ENCODE measurements around the gene CCDC97. TPM values are rescaled to one million over a fixed set of nuclear protein-coding genes. Genes with fewer than 3 reads are reported as not detected.

Gene CCDC97
- polyA plus RNA-seq, 1 of the 3 experiments (the other 2 are of a cell fraction) = 9.6 TPM

DNA sequence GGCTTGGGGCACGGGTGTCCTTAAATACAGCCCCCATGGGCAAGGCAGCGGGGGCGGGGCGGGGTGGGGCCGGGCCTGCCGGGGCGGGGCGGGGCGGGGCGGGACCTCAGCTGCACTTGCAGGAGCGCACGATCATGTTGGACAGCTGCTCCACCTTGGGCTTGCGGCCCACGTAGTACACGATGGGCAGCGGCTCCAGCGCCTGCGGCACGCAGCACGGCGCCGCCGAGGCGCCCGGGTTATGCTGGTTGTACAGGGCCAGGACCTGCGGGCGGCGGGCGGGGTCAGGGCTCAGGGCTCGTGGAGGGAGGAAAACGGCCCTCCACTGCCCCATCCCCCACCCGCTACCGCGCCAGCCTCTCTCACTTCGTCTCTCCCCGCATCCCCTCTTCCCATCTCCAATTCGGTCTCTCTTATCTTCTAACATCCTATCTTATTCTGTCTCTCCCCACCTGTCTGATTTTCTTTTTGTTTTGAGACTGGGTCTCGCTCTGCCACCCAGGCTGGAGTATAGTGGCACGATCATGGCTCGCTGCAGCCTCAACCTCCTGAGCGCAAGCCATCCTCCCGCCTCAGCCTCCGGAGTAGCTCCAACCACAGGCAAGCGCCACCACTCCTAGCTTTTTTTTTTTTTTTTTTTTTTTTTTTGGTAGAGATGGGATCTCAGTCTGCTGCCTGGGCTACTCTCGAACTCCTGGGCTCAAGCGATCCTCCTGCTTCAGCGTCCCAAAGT is 21.1 kb downstream of the CCDC97 start:
- no peak for TF ChIP-seq ELF1 (IDR thresholded peaks at IDR 0.05)
- TF ChIP-seq TAF1 (IDR thresholded peaks at IDR 0.05; ENCODE audit: borderline replicate concordance, low read depth, low read length) = no peak
- TF ChIP-seq MXI1 (IDR thresholded peaks at IDR 0.05; ENCODE audit: low read depth, low read length) = no peak
- TF ChIP-seq GABPA (IDR thresholded peaks at IDR 0.05; ENCODE audit: low read depth) = no peak
- TF ChIP-seq, protein P1, sequence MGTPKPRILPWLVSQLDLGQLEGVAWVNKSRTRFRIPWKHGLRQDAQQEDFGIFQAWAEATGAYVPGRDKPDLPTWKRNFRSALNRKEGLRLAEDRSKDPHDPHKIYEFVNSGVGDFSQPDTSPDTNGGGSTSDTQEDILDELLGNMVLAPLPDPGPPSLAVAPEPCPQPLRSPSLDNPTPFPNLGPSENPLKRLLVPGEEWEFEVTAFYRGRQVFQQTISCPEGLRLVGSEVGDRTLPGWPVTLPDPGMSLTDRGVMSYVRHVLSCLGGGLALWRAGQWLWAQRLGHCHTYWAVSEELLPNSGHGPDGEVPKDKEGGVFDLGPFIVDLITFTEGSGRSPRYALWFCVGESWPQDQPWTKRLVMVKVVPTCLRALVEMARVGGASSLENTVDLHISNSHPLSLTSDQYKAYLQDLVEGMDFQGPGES (IDR thresholded peaks at IDR 0.05; ENCODE audit: low read depth, low read length) = no peak
- no peak for TF ChIP-seq MEF2A (IDR thresholded peaks at IDR 0.05; ENCODE audit: borderline replicate concordance, low read depth)
- TF ChIP-seq CHD2 (IDR thresholded peaks at IDR 0.05; ENCODE audit: low read length, partially characterized antibody) = no peak

DNA sequence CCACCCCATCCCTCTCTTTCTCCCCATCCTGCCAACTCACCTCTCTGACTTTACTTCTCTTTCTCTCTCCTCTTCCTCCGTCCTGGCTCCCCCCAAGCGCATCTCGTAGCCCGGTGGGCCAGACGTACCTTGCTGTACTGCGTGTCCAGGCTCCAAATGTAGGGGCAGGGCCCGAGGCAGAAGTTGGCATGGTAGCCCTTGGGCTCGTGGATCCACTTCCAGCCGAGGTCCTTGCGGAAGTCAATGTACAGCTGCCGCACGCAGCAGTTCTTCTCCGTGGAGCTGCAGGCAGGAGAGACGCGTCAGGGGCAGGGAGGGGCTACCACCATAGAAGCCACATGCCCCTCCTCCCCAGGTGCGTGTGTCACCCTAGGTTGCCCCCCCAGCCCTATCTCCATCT is 22.0 kb downstream of the CCDC97 start:
- Histone ChIP-seq H3K9ac (no peak overlapping the region), H3K4me2 (no peak overlapping the region), H3K9me3 (no peaks in the 10 kb centered on the region), H3K79me2 (ENCODE audit: insufficient read depth) (peaks cover 78% of the 10 kb centered on the region), H3K4me1 (ENCODE audit: control insufficient read depth in 1 of 2, insufficient read depth in 2 of 2, low read depth in 1 of 2, low read length in 1 of 2) (peaks cover 0 to 10% of the 10 kb centered on the region in 2 experiments; a peak in 2 of 4 replicates), H3K4me3 (ENCODE audit: low read depth in 2 of 2, low read length in 1 of 2) (no peak overlapping the region), H3K27me3 (ENCODE audit: insufficient read depth) (no peaks in the 10 kb centered on the region), H3K27ac (ENCODE audit: low read depth in 2 of 2, low read length in 1 of 2) (peak overlapping the region in 1 of 2 experiments; percentile 11; a peak in 1 of 4 replicates), H2AFZ (ENCODE audit: low read depth) (no peak overlapping the region), H4K20me1 (ENCODE audit: insufficient read depth) (peaks cover 37% of the 10 kb centered on the region), H3K36me3 (replicated peaks in 1 of 2; ENCODE audit: control insufficient read depth in 1 of 2, insufficient read depth in 2 of 2, low read length in 1 of 2) (peaks cover 6 to 61% of the 10 kb centered on the region in 2 experiments), H3F3A (replicated peaks; ENCODE audit: insufficient read depth) (peaks cover 54% of the 10 kb centered on the region), H3K9me2 (no peaks in the 10 kb centered on the region)
- WGBS (ENCODE audit: low lambda C conversion rate) = 92% methylated on average over 16 of the region's 16 CpGs
- ChIA-PET CTCF (interaction anchor here (0.9 to 2.3 kb wide), 2 partner anchors 21 to 24 kb away, joined by 3 to 8 read pairs; no protein-coding TSS in a partner anchor), POLR2A (no interaction called here)
- TF ChIP-seq MXI1 (IDR thresholded peaks at IDR 0.05; ENCODE audit: low read depth, low read length) (no peak), RXRA (IDR thresholded peaks at IDR 0.05; ENCODE audit: borderline replicate concordance, low read depth) (no peak), EZH2phosphoT487 (IDR thresholded peaks at IDR 0.05; ENCODE audit: borderline replicate concordance, low read depth) (no peak), CHD2 (IDR thresholded peaks at IDR 0.05; ENCODE audit: low read length, partially characterized antibody) (no peak), FOXJ3 (CRISPR knock-in tag; IDR thresholded peaks at IDR 0.05) (no peak), TEAD4 (IDR thresholded peaks at IDR 0.05; ENCODE audit: borderline replicate concordance, insufficient read depth) (no peak)
- TF ChIP-seq, protein P2, sequence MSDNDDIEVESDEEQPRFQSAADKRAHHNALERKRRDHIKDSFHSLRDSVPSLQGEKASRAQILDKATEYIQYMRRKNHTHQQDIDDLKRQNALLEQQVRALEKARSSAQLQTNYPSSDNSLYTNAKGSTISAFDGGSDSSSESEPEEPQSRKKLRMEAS (IDR thresholded peaks at IDR 0.05; ENCODE audit: low read depth) = no peak
- TF ChIP-seq, protein P3, sequence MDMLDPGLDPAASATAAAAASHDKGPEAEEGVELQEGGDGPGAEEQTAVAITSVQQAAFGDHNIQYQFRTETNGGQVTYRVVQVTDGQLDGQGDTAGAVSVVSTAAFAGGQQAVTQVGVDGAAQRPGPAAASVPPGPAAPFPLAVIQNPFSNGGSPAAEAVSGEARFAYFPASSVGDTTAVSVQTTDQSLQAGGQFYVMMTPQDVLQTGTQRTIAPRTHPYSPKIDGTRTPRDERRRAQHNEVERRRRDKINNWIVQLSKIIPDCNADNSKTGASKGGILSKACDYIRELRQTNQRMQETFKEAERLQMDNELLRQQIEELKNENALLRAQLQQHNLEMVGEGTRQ (IDR thresholded peaks at IDR 0.05; ENCODE audit: borderline replicate concordance, low read depth, low read length) = no peak
- TF ChIP-seq, protein P4, sequence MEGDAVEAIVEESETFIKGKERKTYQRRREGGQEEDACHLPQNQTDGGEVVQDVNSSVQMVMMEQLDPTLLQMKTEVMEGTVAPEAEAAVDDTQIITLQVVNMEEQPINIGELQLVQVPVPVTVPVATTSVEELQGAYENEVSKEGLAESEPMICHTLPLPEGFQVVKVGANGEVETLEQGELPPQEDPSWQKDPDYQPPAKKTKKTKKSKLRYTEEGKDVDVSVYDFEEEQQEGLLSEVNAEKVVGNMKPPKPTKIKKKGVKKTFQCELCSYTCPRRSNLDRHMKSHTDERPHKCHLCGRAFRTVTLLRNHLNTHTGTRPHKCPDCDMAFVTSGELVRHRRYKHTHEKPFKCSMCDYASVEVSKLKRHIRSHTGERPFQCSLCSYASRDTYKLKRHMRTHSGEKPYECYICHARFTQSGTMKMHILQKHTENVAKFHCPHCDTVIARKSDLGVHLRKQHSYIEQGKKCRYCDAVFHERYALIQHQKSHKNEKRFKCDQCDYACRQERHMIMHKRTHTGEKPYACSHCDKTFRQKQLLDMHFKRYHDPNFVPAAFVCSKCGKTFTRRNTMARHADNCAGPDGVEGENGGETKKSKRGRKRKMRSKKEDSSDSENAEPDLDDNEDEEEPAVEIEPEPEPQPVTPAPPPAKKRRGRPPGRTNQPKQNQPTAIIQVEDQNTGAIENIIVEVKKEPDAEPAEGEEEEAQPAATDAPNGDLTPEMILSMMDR (IDR thresholded peaks at IDR 0.05) = no peak
- DNase-seq = no peak

More for the DNA sequence above, 21.1 kb downstream of the CCDC97 start:
- H2AFZ ChIP-seq (ENCODE audit: low read depth) = no peak overlapping the region
- DNase-seq = peak; percentile 71
- peaks cover 6 to 53% of the 10 kb centered on the region in 2 experiments for H3K36me3 ChIP-seq (replicated peaks in 1 of 2; ENCODE audit: control insufficient read depth in 1 of 2, insufficient read depth in 2 of 2, low read length in 1 of 2)
- H3K4me1 ChIP-seq (ENCODE audit: control insufficient read depth in 1 of 2, insufficient read depth in 2 of 2, low read depth in 1 of 2, low read length in 1 of 2) = peaks cover 4 to 19% of the 10 kb centered on the region in 2 experiments; a peak in 3 of 4 replicates
- no peaks in the 10 kb centered on the region for H3K27me3 ChIP-seq (ENCODE audit: insufficient read depth)
- no peak overlapping the region for H3K4me2 ChIP-seq
- no peaks in the 10 kb centered on the region for H3K9me3 ChIP-seq
- no peak overlapping the region for H3K4me3 ChIP-seq (ENCODE audit: low read depth in 2 of 2, low read length in 1 of 2)
- no peak overlapping the region for H3K9ac ChIP-seq
- H3K79me2 ChIP-seq (ENCODE audit: insufficient read depth) = peaks cover 77% of the 10 kb centered on the region
- peaks cover 28% of the 10 kb centered on the region for H4K20me1 ChIP-seq (ENCODE audit: insufficient read depth)
- CTCF ChIA-PET = interaction anchor here (0.9 to 2.3 kb wide), 2 partner anchors 22 to 23 kb away, joined by 3 to 8 read pairs; no protein-coding TSS in a partner anchor
- POLR2A ChIA-PET = no interaction called here
- no peak overlapping the region for H3K27ac ChIP-seq (ENCODE audit: low read depth in 2 of 2, low read length in 1 of 2)
- WGBS (ENCODE audit: low lambda C conversion rate) = 78% methylated on average over 40 of the region's 47 CpGs
- H3F3A ChIP-seq (replicated peaks; ENCODE audit: insufficient read depth) = peaks cover 59% of the 10 kb centered on the region
- no peaks in the 10 kb centered on the region for H3K9me2 ChIP-seq

All from SK-N-SH (cell line).